COLO829 (cell line): ENCODE results near the gene SRCIN1.
"Not testable (repeated sequence)": the region's sequence is repeated elsewhere in the genome, so short reads cannot be mapped to it uniquely, and the experiment has no call there.

Experiments used
- DNase-seq: peaks from one replicate; pipeline ENCODE4 v3.0.0; 2012; ENCODE audit warnings: low spot score

SRCIN1 gene

GRCh38 chr17:38544839-38545209 lies 60.9 kb downstream of the SRCIN1 start:
- DNase-seq = no peak

GRCh38 chr17:38544175-38544838 lies 61.4 kb downstream of the SRCIN1 start:
- DNase-seq = no peak

GRCh38 chr17:38543403-38544174 lies 62.2 kb downstream of the SRCIN1 start:
- no peak for DNase-seq

- DNase-seq = no peak
Observed at GRCh38 chr17:38542286-38542685, 63.5 kb downstream of the SRCIN1 start.

- no peak for DNase-seq
Observed at GRCh38 chr17:38541281-38541680, 64.5 kb downstream of the SRCIN1 start.

- DNase-seq = no peak
Observed at GRCh38 chr17:38540514-38541045, 65.2 kb downstream of the SRCIN1 start.

GRCh38 chr17:38539386-38539785 lies 66.4 kb downstream of the SRCIN1 start:
- DNase-seq = no peak

GRCh38 chr17:38538906-38539305 lies 66.8 kb downstream of the SRCIN1 start:
- no peak for DNase-seq

GRCh38 chr17:38536661-38537060 lies 69.1 kb downstream of the SRCIN1 start:
- no peak for DNase-seq

- DNase-seq = no peak
Observed at GRCh38 chr17:38535886-38536285, 69.9 kb downstream of the SRCIN1 start.

GRCh38 chr17:38534498-38534885 lies 71.3 kb downstream of the SRCIN1 start:
- DNase-seq = no peak

GRCh38 chr17:38533866-38534497 lies 71.8 kb downstream of the SRCIN1 start:
- DNase-seq = no peak

GRCh38 chr17:38533241-38533640 lies 72.5 kb downstream of the SRCIN1 start:
- DNase-seq = no peak

- no peak for DNase-seq
Observed at GRCh38 chr17:38532451-38532850, 73.3 kb downstream of the SRCIN1 start.

GRCh38 chr17:38531761-38532160 lies 74.0 kb downstream of the SRCIN1 start:
- DNase-seq = not testable (repeated sequence)

- not testable (repeated sequence) for DNase-seq
Observed at GRCh38 chr17:38530856-38531255, 74.9 kb downstream of the SRCIN1 start.

GRCh38 chr17:38528141-38528540 lies 77.6 kb downstream of the SRCIN1 start:
- not testable (repeated sequence) for DNase-seq

GRCh38 chr17:38526526-38526925 lies 79.2 kb downstream of the SRCIN1 start:
- DNase-seq = not testable (repeated sequence)

GRCh38 chr17:38512473-38513058 lies 93.2 kb downstream of the SRCIN1 start:
- DNase-seq = no peak

GRCh38 chr17:38511150-38512108 lies 94.3 kb downstream of the SRCIN1 start:
- no peak for DNase-seq

- DNase-seq = no peak
Observed at GRCh38 chr17:38510421-38511149, 95.2 kb downstream of the SRCIN1 start.
